ENCODE measurements around the gene ARHGEF19.
"Not testable (repeated sequence)": the region's sequence is repeated elsewhere in the genome, so short reads cannot be mapped to it uniquely, and the experiment has no call there.

ARHGEF19 gene

GRCh38 chr1:16247441-16247840, 35.0 kb upstream of the ARHGEF19 start:
- POLR2A ChIA-PET: interaction anchor here (1.5 to 1.7 kb wide), 2 partner anchors 10 to 105 kb away, joined by 6 to 9 read pairs; partner anchors contain the start of genes CPLANE2 and FBXO42

GRCh38 chr1:16246961-16247360, 34.5 kb upstream of the ARHGEF19 start:
- CTCF ChIA-PET: interaction anchor here (0.6 to 3.0 kb wide), 4 partner anchors 116 to 168 kb away, joined by 3 to 14 read pairs (median 9); no protein-coding TSS in a partner anchor
- H3K9me3 ChIP-seq (ENCODE audit: control insufficient read depth, insufficient read depth, low read depth, low read length): no peaks in the 10 kb centered on the region
- POLR2A ChIA-PET: no interaction called here
- TF ChIP-seq ZNF24 (tag by site-specific recombination; IDR thresholded peaks at IDR 0.05) (no peak), BCL6B (tag by site-specific recombination; IDR thresholded peaks at IDR 0.05) (no peak), ZNF335 (tag by site-specific recombination; conservative IDR thresholded peaks at IDR 0.05) (no peak), ZNF341 (tag by site-specific recombination; IDR thresholded peaks at IDR 0.05; ENCODE audit: low read depth) (no peak), ZNF132 (tag by site-specific recombination; IDR thresholded peaks at IDR 0.05; ENCODE audit: borderline replicate concordance) (no peak), TRIM28 (IDR thresholded peaks at IDR 0.05; ENCODE audit: borderline replicate concordance, low read length) (no peak), ZFP41 (tag by site-specific recombination; IDR thresholded peaks at IDR 0.05; ENCODE audit: borderline replicate concordance) (no peak), ZNF768 (tag by site-specific recombination; IDR thresholded peaks at IDR 0.05) (no peak), ZNF433 (tag by site-specific recombination; IDR thresholded peaks at IDR 0.05; ENCODE audit: low read depth) (no peak)
- no peak overlapping the region for H3K4me3 ChIP-seq (ENCODE audit: low read depth, low read length)
- H3K27ac ChIP-seq (ENCODE audit: extremely low read depth, low read depth, low read length): no peak overlapping the region
- H3K36me3 ChIP-seq (ENCODE audit: control insufficient read depth in 2 of 2, insufficient read depth in 1 of 2, low read length in 2 of 2): peaks cover 0 to 29% of the 10 kb centered on the region in 2 experiments; a peak in 1 of 3 replicates
- peaks cover 17% of the 10 kb centered on the region for H3K4me1 ChIP-seq (ENCODE audit: control insufficient read depth, insufficient read depth, low read length)

More at GRCh38 chr1:16247441-16247840, 35.0 kb upstream of the ARHGEF19 start:
- no peaks in the 10 kb centered on the region for H3K9me3 ChIP-seq (ENCODE audit: control insufficient read depth, insufficient read depth, low read depth, low read length)
- H3K4me1 ChIP-seq (ENCODE audit: control insufficient read depth, insufficient read depth, low read length): peaks cover 17% of the 10 kb centered on the region
- peaks cover 0 to 33% of the 10 kb centered on the region in 2 experiments; a peak in 1 of 3 replicates for H3K36me3 ChIP-seq (ENCODE audit: control insufficient read depth in 2 of 2, insufficient read depth in 1 of 2, low read length in 2 of 2)
- TF ChIP-seq GLIS2 (tag by site-specific recombination; IDR thresholded peaks at IDR 0.05) (no peak), ZNF596 (tag by site-specific recombination; IDR thresholded peaks at IDR 0.05) (no peak), ZNF513 (tag by site-specific recombination; IDR thresholded peaks at IDR 0.05) (0 out of 2 replicates have a peak, but pooled peaks have one; percentile 12), SP3 (tag by site-specific recombination; IDR thresholded peaks at IDR 0.05) (no peak)
- no peak overlapping the region for H3K27ac ChIP-seq (ENCODE audit: extremely low read depth, low read depth, low read length)
- CTCF ChIA-PET: interaction anchor here (0.6 to 3.0 kb wide), 8 partner anchors 10 to 173 kb away, joined by 3 to 14 read pairs (median 4); partner anchors contain the start of gene FBXO42
- H3K4me3 ChIP-seq (ENCODE audit: low read depth, low read length): no peak overlapping the region

- H3K36me3 ChIP-seq (ENCODE audit: control insufficient read depth in 2 of 2, insufficient read depth in 1 of 2, low read length in 2 of 2): peaks cover 0 to 21% of the 10 kb centered on the region in 2 experiments; a peak in 1 of 3 replicates
- H3K4me3 ChIP-seq (ENCODE audit: low read depth, low read length); H3K9me3 ChIP-seq (ENCODE audit: control insufficient read depth, insufficient read depth, low read depth, low read length); H3K27ac ChIP-seq (ENCODE audit: extremely low read depth, low read depth, low read length); POLR2A ChIA-PET: not testable (repeated sequence)
- CTCF ChIA-PET: interaction anchor here (0.7 to 5.5 kb wide), 9 partner anchors 12 to 505 kb away, joined by 3 to 91 read pairs (median 5); no protein-coding TSS in a partner anchor
- TF ChIP-seq ZNF121 (tag by site-specific recombination; IDR thresholded peaks at IDR 0.05): peak; percentile 97
- peaks cover 17% of the 10 kb centered on the region for H3K4me1 ChIP-seq (ENCODE audit: control insufficient read depth, insufficient read depth, low read length)
Observed at GRCh38 chr1:16246239-16246638, 33.8 kb upstream of the ARHGEF19 start.

- H3K27ac ChIP-seq (ENCODE audit: extremely low read depth, low read depth, low read length): no peak overlapping the region
- CTCF ChIA-PET: interaction anchor here (0.6 to 5.5 kb wide), 13 partner anchors 13 to 504 kb away, joined by 3 to 91 read pairs (median 5); no protein-coding TSS in a partner anchor
- H3K4me3 ChIP-seq (ENCODE audit: low read depth, low read length): no peak overlapping the region
- POLR2A ChIA-PET: no interaction called here
- H3K9me3 ChIP-seq (ENCODE audit: control insufficient read depth, insufficient read depth, low read depth, low read length): no peaks in the 10 kb centered on the region
- peaks cover 17% of the 10 kb centered on the region for H3K4me1 ChIP-seq (ENCODE audit: control insufficient read depth, insufficient read depth, low read length)
- peaks cover 0 to 15% of the 10 kb centered on the region in 2 experiments; a peak in 1 of 3 replicates for H3K36me3 ChIP-seq (ENCODE audit: control insufficient read depth in 2 of 2, insufficient read depth in 1 of 2, low read length in 2 of 2)
- TF ChIP-seq HIC1 (tag by site-specific recombination; IDR thresholded peaks at IDR 0.05): no peak
- TF ChIP-seq ZNF211 (tag by site-specific recombination; IDR thresholded peaks at IDR 0.05; ENCODE audit: low read depth): no peak
- no peak for TF ChIP-seq REST (tag by site-specific recombination; IDR thresholded peaks at IDR 0.05)
- TF ChIP-seq GLI4 (tag by site-specific recombination; IDR thresholded peaks at IDR 0.05): no peak
Observed at GRCh38 chr1:16245476-16246196, 33.2 kb upstream of the ARHGEF19 start.

Data from HEK293 (cell line).